ENCODE measurements around the gene SDK2.

GRCh38 chr17:73622381-73622780, 21.9 kb downstream of the SDK2 start:
- no peak for TF ChIP-seq CTCF (IDR thresholded peaks at IDR 0.05; ENCODE audit: insufficient read depth, low read depth, low read length)
- no peak for TF ChIP-seq EZH2 (IDR thresholded peaks at IDR 0.05; ENCODE audit: insufficient read depth, low read length)
